ENCODE data around the gene CISD3.

GRCh38 chr17:38724337-38724988 is 5.7 kb upstream of the CISD3 start:
- TF ChIP-seq POLR2A (IDR thresholded peaks at IDR 0.05; ENCODE audit: low read depth, low read length) = no peak
- TF ChIP-seq CEBPB (IDR thresholded peaks at IDR 0.05; ENCODE audit: low read depth, low read length) = no peak
- TF ChIP-seq, protein P1, sequence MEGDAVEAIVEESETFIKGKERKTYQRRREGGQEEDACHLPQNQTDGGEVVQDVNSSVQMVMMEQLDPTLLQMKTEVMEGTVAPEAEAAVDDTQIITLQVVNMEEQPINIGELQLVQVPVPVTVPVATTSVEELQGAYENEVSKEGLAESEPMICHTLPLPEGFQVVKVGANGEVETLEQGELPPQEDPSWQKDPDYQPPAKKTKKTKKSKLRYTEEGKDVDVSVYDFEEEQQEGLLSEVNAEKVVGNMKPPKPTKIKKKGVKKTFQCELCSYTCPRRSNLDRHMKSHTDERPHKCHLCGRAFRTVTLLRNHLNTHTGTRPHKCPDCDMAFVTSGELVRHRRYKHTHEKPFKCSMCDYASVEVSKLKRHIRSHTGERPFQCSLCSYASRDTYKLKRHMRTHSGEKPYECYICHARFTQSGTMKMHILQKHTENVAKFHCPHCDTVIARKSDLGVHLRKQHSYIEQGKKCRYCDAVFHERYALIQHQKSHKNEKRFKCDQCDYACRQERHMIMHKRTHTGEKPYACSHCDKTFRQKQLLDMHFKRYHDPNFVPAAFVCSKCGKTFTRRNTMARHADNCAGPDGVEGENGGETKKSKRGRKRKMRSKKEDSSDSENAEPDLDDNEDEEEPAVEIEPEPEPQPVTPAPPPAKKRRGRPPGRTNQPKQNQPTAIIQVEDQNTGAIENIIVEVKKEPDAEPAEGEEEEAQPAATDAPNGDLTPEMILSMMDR (conservative IDR thresholded peaks at IDR 0.05; ENCODE audit: low read depth, low read length) = no peak
- no peak for TF ChIP-seq RFX5 (IDR thresholded peaks at IDR 0.05; ENCODE audit: low read depth, low read length)
- TF ChIP-seq MAFK (IDR thresholded peaks at IDR 0.05; ENCODE audit: low read depth, low read length) = no peak
- TF ChIP-seq CHD1 (IDR thresholded peaks at IDR 0.05; ENCODE audit: low read depth, low read length) = no peak
- no peak for TF ChIP-seq RCOR1 (IDR thresholded peaks at IDR 0.05; ENCODE audit: insufficient replicate concordance, low read length)
- TF ChIP-seq RAD21 (IDR thresholded peaks at IDR 0.05; ENCODE audit: low read length) = no peak
